Stimulated activated CD4-positive, alpha-beta T cell treated with anti-CD3 and anti-CD28 coated beads, Interleukin-15, amount 100 ng/mL, for 48 hours (primary cell): ENCODE data around the gene AADACL4.
A peak's percentile ranks its signal among the peaks of the same experiment; 100 is the strongest.
"Not testable (repeated sequence)": the region's sequence is repeated elsewhere in the genome, so short reads cannot be mapped to it uniquely, and the experiment has no call there.

Source experiments
- DNase-seq, 2 donors: peaks; one replicate each; pipeline ENCODE4 v3.0.0-alpha.2; 2020; ENCODE audit warnings: low read depth in 2 of 2

Gene AADACL4

GRCh38 chr1:12658531-12659453 is 14.9 kb downstream of the AADACL4 start:
- DNase-seq, result peak; percentile 45 to 63

GRCh38 chr1:12661606-12662219 is 17.8 kb downstream of the AADACL4 start:
- DNase-seq, result no peak

GRCh38 chr1:12662556-12662955 is 18.7 kb downstream of the AADACL4 start:
- no peak for DNase-seq

- no peak for DNase-seq
These were observed 21.6 kb downstream of the AADACL4 start for GRCh38 chr1:12665511-12665910.

- no peak for DNase-seq
These were observed 22.4 kb downstream of the AADACL4 start for GRCh38 chr1:12666141-12666735.

GRCh38 chr1:12669529-12670068 is 25.7 kb downstream of the AADACL4 start:
- no peak for DNase-seq

- no peak for DNase-seq
These were observed 30.5 kb downstream of the AADACL4 start for GRCh38 chr1:12674358-12674757.

- not testable (repeated sequence) for DNase-seq
These were observed 32.2 kb downstream of the AADACL4 start for GRCh38 chr1:12676122-12676521.

- no peak for DNase-seq
These were observed 33.7 kb downstream of the AADACL4 start for GRCh38 chr1:12677565-12677964.

- DNase-seq, result no peak
These were observed 34.5 kb downstream of the AADACL4 start for GRCh38 chr1:12678350-12678749.

GRCh38 chr1:12678820-12679219 is 34.9 kb downstream of the AADACL4 start:
- no peak for DNase-seq

GRCh38 chr1:12690156-12690555 is 46.3 kb downstream of the AADACL4 start:
- no peak for DNase-seq

- no peak for DNase-seq
These were observed 49.3 kb downstream of the AADACL4 start for GRCh38 chr1:12692967-12693782.

GRCh38 chr1:12696658-12697057 is 52.8 kb downstream of the AADACL4 start:
- no peak for DNase-seq

GRCh38 chr1:12697397-12697796 is 53.5 kb downstream of the AADACL4 start:
- no peak for DNase-seq

- DNase-seq, result no peak
These were observed 60.1 kb downstream of the AADACL4 start for GRCh38 chr1:12703821-12704451.

GRCh38 chr1:12706061-12706460 is 62.2 kb downstream of the AADACL4 start:
- DNase-seq, result no peak

- DNase-seq, result no peak
These were observed 64.7 kb downstream of the AADACL4 start for GRCh38 chr1:12708396-12709090.

GRCh38 chr1:12709091-12709491 is 65.2 kb downstream of the AADACL4 start:
- no peak for DNase-seq

- no peak for DNase-seq
These were observed 65.8 kb downstream of the AADACL4 start for GRCh38 chr1:12709696-12710095.
